GM19035 (cell line): ENCODE results near the gene BRSK1.

ENCODE experiments used
- ATAC-seq: cut with Tn5 transposase; IDR thresholded peaks from one replicate; pipeline ENCODE4 v1.9.1; 2021; ENCODE audit not compliant: unreplicated experiment

BRSK1 gene

GRCh38 chr19:55352040-55352439 lies 68.2 kb downstream of the BRSK1 start:
- ATAC-seq, result no peak

GRCh38 chr19:55352549-55353145 lies 68.8 kb downstream of the BRSK1 start:
- ATAC-seq, result no peak

DNA sequence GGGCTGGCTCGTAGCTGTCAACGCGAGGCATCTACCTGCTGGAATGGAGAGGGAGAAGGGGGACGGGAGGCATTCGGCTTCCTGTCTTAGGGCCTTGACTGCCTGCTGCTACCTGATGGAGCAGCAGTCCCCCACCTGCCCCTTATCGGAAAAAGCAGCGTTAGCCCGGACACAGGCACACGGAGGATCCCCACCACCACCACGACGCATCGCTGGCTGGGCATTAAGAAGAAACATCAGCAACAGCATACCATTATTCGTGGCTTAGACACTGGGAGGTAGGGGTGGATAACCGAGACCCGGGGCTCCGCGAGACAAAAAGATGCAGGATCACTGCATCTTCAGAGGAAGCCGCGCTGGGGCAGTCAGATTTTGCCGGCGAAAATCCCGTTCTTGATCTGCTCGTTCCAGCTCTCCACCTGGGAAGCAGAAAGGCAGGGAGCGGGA lies 69.6 kb downstream of the BRSK1 start:
- no peak for ATAC-seq

GRCh38 chr19:55353803-55354697 lies 70.3 kb downstream of the BRSK1 start:
- ATAC-seq, result no peak

GRCh38 chr19:55354698-55355212 lies 71.0 kb downstream of the BRSK1 start, which contains the start of gene COX6B2:
Gene COX6B2 (minus strand): TSS chr19:55354719. CDS start chr19:55354521, 198 bp downstream.
- no peak for ATAC-seq

DNA sequence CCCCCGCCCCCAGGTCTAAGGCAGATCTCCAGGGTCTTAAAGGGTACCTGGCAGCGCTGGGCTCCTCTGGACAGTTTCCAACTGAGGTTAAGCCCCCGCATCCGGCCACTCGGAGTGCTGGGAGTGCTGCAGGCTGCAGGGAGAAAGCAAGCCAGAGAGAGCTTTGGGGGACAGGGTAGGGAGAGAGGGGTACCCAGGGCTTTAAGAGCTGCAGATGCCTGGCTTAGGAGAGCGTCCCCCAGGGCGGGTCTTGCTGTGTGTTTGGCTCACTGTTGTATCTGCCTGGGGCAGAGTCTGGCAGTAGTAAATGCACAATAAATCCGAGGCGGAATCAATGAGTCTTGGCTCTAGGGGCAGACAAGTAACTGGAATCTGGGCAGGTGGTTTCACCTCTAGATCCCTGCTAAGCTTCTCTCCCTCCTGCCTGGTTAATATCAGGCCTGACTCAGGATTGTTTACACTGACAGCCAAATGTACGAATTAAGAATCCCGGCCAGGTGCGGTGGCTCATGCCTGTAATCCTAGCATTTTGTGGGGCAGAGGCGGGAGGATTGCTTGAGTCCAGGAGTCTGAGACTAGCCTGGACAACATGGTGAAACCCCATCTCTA lies 71.5 kb downstream of the BRSK1 start:
- ATAC-seq, result no peak

DNA sequence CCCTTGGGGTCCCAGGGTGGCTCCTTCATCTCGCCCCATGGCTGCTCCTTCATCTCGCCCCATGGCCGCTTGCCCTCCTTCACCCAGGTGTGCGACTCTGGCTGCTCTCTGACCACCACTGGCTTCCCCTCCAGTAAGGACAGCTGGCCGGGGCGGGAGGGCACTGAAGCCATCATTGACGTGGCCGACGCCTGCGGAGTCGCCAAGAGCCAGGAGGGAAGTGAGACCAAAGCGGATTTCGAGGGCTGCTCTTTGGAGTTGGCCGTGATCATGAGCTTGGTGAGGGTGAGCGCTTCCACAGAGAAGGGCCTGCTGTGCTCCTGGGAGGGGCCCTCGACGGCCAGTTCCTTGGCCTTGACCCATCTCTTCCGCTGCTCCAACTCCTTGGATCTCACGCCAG lies 74.7 kb downstream of the BRSK1 start:
- ATAC-seq, result no peak

GRCh38 chr19:55358943-55359908 lies 75.4 kb downstream of the BRSK1 start:
- no peak for ATAC-seq

DNA sequence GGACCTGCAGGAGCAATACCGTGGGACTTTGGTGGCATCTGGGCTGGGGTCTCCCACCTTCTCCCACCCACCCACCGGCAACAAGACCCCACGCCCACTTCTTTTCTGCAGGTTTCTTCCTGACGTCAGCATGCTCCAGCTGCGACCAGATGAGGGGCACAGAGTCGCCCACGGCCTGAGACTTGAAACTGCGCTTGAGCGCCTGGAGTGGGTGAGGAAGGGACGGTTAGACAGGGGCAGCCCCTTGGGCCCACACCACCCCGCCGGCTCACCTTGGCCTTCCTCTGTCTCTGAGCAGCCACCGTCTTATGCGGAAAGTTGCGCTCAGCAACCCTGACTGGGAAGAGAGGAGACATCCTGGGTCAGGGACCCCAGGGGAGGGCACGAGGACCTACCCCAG lies 77.1 kb downstream of the BRSK1 start:
- no peak for ATAC-seq
